Measurements from ENCODE around the gene SERINC2. TPM values are rescaled to one million over a fixed set of nuclear protein-coding genes. Genes with fewer than 3 reads are reported as not detected.

SERINC2 gene
- 3.2 and 4.1 TPM in 2 replicates for total RNA-seq (2014; rRNA removed; shearing (Covaris generic))

- peak; percentile 41 for DNase-seq (ENCODE audit: low read depth)
These were observed at the start of gene SERINC2 for GRCh38 chr1:31412732-31413404. TSS of gene SERINC2 (plus strand) at chr1:31413213. CDS start at chr1:31413266, 53 bp downstream.

- no peak for DNase-seq (ENCODE audit: low read depth)
These were observed 48.3 kb upstream of the SERINC2 start for GRCh38 chr1:31364561-31365250.

DNA sequence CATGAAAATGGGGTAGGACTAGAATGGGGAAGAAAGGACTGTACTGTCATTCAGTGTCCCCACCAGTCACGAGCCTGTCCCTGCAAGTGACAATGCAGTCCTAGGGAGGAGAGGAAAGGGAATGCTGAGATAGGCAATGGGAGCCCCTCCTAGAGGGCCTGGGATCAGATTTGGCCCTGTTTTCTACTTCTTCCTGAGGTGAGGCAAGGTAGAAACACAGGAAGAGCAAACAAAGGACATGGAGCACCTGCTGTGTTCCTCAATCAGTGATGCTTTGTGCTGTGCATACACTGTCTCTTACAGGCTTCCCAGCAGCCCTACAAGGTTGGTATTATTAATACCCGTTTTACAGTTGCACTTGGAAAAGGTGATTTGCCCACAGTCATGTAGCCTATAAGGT is 46.2 kb upstream of the SERINC2 start:
- no peak for DNase-seq (ENCODE audit: low read depth)

GRCh38 chr1:31368611-31369107 is 44.4 kb upstream of the SERINC2 start:
- DNase-seq (ENCODE audit: low read depth) = no peak

DNA sequence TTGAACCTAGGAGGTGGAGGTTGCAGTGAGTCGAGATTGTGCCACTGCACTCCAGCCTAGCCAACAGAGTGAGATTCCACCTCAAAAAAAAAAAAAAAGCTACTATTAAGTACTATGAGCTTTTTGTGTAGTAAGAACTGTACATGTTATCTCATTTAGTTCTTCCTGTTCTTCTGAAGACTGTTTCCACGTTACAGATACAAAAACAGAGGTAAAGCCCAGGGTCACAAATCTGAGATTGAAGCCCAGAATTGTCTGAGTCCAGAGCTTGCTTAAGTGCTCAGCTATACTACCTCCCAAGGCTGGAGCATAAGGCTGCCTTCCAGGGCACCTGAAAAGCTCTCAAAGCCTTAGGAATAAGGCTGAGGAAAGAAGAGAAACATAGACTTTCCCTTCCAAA is 43.0 kb upstream of the SERINC2 start:
- DNase-seq (ENCODE audit: low read depth) = no peak

GRCh38 chr1:31370565-31370964 is 42.4 kb upstream of the SERINC2 start:
- no peak for DNase-seq (ENCODE audit: low read depth)

- DNase-seq (ENCODE audit: low read depth) = no peak
These were observed 41.7 kb upstream of the SERINC2 start for GRCh38 chr1:31371121-31371959.

GRCh38 chr1:31372051-31372450 is 41.0 kb upstream of the SERINC2 start:
- no peak for DNase-seq (ENCODE audit: low read depth)

- DNase-seq (ENCODE audit: low read depth) = no peak
These were observed 40.3 kb upstream of the SERINC2 start for GRCh38 chr1:31372751-31373055.

DNA sequence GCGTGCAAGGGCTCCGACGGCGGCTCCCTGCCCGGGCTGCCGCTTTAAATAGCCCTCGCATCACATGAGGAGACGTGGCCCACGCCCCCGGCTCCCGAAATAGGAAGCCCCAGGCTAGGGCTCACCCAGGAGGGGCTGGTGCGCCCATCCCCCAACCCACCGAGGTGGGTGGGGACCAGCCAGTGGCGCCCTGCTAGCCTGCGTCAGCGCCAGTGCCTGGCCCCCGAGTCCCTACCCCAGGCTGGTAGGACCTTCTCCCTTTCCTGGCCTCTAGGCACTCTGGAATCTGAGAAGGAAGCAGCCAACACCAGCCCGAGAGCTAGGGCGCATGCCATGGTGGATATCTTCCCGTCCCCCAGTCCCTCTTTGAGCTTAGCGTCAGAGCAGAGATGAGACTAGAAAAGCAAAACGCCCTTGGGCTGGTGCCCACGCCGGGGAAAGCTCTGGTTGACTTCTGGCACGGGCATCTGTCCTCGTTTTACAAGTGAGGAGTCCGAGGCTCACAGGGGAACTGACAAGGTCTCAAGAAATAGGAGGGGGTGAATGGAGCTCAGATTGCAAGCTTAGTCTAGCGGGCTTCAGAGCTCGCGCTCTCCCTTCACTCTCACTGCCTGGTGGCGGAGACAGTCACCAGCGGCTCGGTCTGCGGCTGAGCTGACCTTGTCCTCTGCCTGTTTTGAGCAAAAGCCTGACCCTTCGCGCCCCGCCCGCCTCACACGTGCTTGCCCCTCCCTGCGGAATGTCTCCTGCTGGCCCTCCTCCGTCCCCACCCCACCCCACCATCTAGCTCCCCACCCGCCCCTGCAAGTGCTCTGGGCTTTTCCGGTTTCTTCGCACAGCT is 39.7 kb upstream of the SERINC2 start, which contains the start of gene FABP3:
FABP3 (minus strand) TSS at position 21 of the 841 bp plus-strand sequence. CDS start 62 bp downstream, outside the sequence.
- peak; percentile 56 for DNase-seq (ENCODE audit: low read depth)

DNA sequence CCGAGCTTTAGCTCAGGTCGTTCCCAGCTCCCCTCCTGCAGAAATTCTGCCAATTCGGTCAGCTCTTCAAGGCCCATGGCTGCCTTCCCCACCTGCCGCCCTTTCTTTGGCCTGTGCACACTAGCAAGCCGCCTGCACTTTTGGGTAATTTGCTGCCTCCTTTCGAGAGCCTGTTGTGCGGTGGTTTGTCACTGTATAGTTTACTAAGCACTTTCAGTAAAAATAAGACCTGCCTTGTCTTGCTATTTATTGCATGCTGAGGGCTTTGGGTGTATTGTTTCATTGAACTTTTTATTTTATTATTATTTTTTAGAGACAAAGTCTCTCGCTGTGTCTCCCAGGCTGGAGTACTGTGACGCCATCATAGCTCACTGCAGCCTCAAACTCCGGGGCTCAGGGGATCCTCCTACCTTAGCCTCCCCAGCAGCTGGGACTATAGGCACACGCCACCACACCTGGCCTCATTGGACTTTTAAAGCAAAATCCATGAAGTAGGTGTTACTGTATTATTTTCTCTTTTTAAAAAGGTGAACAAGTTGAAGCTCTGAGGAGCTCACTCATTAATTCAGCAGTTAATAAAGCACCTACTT is 39.0 kb upstream of the SERINC2 start:
- no peak for DNase-seq (ENCODE audit: low read depth)

DNA sequence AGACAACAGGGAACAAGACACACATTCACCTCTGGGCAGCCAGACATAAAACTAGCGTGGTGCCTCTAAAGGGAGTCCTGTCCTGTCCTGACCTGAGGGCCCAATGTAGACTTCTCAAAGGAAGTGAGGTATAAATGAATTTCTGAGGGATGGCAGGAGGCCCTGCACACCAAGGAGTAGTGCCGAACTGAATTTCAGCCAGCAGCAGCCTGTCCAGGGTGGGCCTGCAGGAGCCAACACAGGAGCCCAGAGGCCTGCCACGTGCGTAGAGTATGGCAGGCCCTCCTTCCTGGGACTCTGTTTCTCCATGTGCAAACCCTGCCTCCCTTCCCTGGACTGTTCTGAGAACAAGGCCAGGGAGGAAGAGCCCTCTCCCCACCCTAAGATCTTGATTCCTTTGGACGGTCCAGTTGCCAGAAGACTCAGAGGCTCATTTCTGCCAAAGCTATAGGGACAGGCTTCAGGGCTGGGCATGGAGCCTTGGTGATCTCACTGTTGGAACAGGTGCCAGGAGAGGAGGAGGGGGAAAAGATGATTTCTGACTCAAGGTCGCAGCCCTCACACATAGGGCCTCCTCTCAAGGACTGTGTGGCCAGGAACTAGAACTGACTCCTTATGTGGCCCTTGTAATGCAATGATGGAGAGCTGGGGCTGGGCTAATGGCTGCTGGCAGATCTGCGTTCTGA is 38.4 kb upstream of the SERINC2 start:
- peak; percentile 56 for DNase-seq (ENCODE audit: low read depth)

DNA sequence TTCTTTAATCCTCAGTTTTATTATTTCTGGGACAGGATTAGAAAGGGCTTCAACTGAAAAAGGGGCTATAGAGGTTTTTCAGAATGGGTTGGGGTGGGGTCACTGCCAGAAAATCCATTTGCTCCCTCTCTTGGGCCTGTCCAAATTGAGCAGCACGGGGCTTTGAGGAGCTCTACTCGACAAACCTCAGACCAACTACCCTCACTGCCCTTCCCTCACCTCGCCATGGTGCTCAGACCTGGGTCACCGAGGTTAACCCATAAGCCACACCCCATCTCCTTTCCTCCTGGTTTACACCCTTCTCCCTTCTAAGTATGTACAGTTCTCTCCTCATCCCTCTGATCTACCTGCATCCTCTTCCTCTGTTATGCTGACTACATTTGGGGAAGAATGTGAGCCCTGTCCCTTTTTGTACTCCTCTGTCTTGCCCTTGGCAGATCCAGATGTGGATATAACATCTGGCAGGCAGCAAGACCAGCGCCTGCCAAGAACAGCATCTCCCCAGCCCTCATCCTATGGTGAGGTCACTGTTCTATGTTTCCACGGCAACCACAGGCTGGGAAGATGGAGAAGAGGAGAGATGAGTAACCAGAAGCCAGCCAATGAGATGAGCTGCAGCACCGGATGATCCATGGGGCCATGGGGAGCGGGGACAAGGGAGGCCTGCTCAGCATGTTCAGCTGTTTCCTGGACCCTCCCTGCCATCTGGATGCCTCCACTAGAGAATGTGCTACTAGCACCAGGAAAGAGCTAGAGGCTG is 36.5 kb upstream of the SERINC2 start:
- peak; percentile 94 for DNase-seq (ENCODE audit: low read depth)

GRCh38 chr1:31377364-31377863 is 35.6 kb upstream of the SERINC2 start:
- no peak for DNase-seq (ENCODE audit: low read depth)

- no peak for DNase-seq (ENCODE audit: low read depth)
These were observed 35.0 kb upstream of the SERINC2 start for GRCh38 chr1:31378001-31378400.

DNA sequence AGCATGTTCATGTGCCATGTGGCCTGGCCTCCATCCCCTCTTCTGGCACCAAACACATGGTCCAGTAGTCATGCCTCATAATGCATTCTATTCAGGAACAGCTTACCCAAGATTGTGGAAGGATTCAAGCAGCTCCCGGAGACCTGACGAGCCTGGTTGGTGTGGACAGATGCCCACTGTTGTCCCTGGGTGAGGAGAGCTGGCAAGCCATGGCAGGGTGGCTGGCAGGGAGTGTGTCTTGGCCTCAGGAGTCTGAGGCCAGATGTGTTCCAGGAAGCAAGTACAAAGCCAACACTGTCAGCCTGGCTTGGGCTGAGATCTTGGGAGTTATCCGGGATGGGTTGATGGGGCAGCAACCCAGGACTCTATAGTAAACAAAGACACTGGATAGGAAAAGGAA is 32.8 kb upstream of the SERINC2 start:
- DNase-seq (ENCODE audit: low read depth) = no peak

GRCh38 chr1:31381394-31382294 is 31.4 kb upstream of the SERINC2 start:
- peak; percentile 67 for DNase-seq (ENCODE audit: low read depth)

DNA sequence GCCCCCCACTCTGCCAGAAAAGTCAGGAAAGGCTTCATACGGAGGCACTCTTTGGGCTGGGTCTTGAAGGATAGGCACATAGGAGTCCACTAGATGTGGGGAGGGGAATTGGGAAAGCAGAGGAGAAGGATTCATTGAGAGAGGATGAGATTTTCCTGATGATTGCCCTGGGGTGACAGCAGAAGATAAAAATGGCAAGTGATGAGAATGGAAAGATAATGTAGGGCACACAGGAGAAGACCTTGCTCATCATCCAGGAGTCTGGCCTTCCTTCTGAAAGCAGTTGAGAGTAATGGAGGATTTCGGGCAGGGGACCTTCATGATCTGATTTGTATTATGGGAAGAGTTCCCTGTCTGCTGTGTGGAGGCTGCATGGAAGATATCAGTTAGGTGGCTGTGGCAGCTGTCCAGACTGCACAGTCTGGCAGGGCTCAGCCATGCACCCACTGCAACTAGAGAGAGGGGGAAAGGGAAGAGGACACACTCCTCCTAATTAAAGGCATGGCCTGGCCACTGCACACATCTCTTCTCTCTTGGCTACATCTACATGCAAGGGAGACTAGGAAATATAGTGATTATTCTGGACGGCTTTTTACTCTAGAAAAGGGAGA is 30.5 kb upstream of the SERINC2 start:
- DNase-seq (ENCODE audit: low read depth) = no peak
